Mesendoderm (in vitro differentiated cells): ENCODE data around the gene GET4.

Experiments used
- DNase-seq: peaks from one replicate; pipeline ENCODE4 v3.0.0; 2013
- H2AK5ac ChIP-seq: 2 replicates; pipeline ENCODE4 v1.6.1; 2013; ENCODE audit warnings: low read length, inconsistent platforms
- H2BK120ac ChIP-seq: 2 replicates; pipeline ENCODE4 v1.6.1; 2013; ENCODE audit warnings: low read depth, mild to moderate bottlenecking, low read length, moderate library complexity, mixed read lengths
- H2BK15ac ChIP-seq: replicated peaks from 2 replicates; pipeline ENCODE4 v1.6.1; 2013; ENCODE audit warnings: low read depth, mild to moderate bottlenecking, moderate library complexity
- H2BK5ac ChIP-seq: 2 replicates; pipeline ENCODE4 v1.6.1; 2013; ENCODE audit warnings: low read length, inconsistent platforms
- H3K18ac ChIP-seq: 2 replicates; pipeline ENCODE4 v1.6.1; 2013; ENCODE audit warnings: mild to moderate bottlenecking, low read length, mixed read lengths
- H3K23ac ChIP-seq: one replicate; pipeline ENCODE4 v1.6.1; 2013; ENCODE audit warnings: low read length
- H3K27ac ChIP-seq: 2 replicates; pipeline ENCODE4 v1.5.1; 2013; ENCODE audit warnings: low read depth, mild to moderate bottlenecking, inconsistent platforms, low read length, moderate library complexity
- H3K27me3 ChIP-seq: 2 replicates; pipeline ENCODE4 v1.6.1; 2013; ENCODE audit warnings: low read length, control low read depth, mild to moderate bottlenecking, inconsistent platforms; ENCODE audit not compliant: insufficient read depth, poor library complexity
- H3K36me3 ChIP-seq: 2 replicates; pipeline ENCODE4 v1.6.1; 2013; ENCODE audit warnings: low read length, inconsistent platforms; ENCODE audit not compliant: control insufficient read depth, insufficient read depth
- H3K4ac ChIP-seq: one replicate; pipeline ENCODE4 v1.6.1; 2013; ENCODE audit warnings: low read depth, mild to moderate bottlenecking, low read length, moderate library complexity
- H3K4me1 ChIP-seq: 2 replicates; pipeline ENCODE4 v1.6.1; 2013; ENCODE audit warnings: low read depth, low read length, inconsistent platforms; ENCODE audit not compliant: control insufficient read depth
- H3K4me2 ChIP-seq: 2 replicates; pipeline ENCODE4 v1.6.1; 2013; ENCODE audit warnings: low read length
- H3K4me3 ChIP-seq: 2 replicates; pipeline ENCODE4 v1.5.1; 2013; ENCODE audit warnings: mild to moderate bottlenecking, low read length
- H3K56ac ChIP-seq: one replicate; pipeline ENCODE4 v1.6.1; 2013; ENCODE audit warnings: low read length
- H3K79me1 ChIP-seq: 2 replicates; pipeline ENCODE4 v1.6.1; 2013; ENCODE audit warnings: low read length, inconsistent platforms
- H3K79me2 ChIP-seq: 2 replicates; pipeline ENCODE4 v1.6.1; 2013; ENCODE audit warnings: mild to moderate bottlenecking, low read length; ENCODE audit not compliant: control insufficient read depth, insufficient read depth
- H3K9ac ChIP-seq: 2 replicates; pipeline ENCODE4 v1.6.1; 2013; ENCODE audit warnings: low read length, inconsistent platforms
- H4K5ac ChIP-seq: one replicate; pipeline ENCODE4 v1.6.1; 2013; ENCODE audit warnings: low read length
- H4K8ac ChIP-seq: one replicate; pipeline ENCODE4 v1.6.1; 2013; ENCODE audit warnings: low read depth, mild to moderate bottlenecking, control low read depth, low read length, moderate library complexity
- WGBS: extraction: QIAGEN DNeasy Blood & Tissue Kit; methylation state at CpG from one replicate; pipeline ENCODE4 v1.1.7; 2013; ENCODE audit warnings: low lambda C conversion rate, missing lambda C conversion rate; ENCODE audit not compliant: insufficient coverage; ENCODE audit errors: extremely low coverage; 5-methylcytosine and 5-hydroxymethylcytosine counted together

Gene GET4

GRCh38 chr7:927031-927671 lies 50.8 kb downstream of the GET4 start:
- no peak overlapping the region for H3K27ac ChIP-seq

GRCh38 chr7:929311-929711 lies 53.0 kb downstream of the GET4 start:
- no peak overlapping the region for H3K4me3 ChIP-seq
- no peak overlapping the region for H2BK120ac ChIP-seq
- H3K23ac ChIP-seq = no peak overlapping the region
- H3K18ac ChIP-seq = no peak overlapping the region
- no peaks in the 10 kb centered on the region for H3K79me2 ChIP-seq
- no peak overlapping the region for H4K5ac ChIP-seq
- H3K4me2 ChIP-seq = no peak overlapping the region
- no peaks in the 10 kb centered on the region for H3K4me1 ChIP-seq
- H2BK15ac ChIP-seq = no peak overlapping the region
- DNase-seq = no peak
- H2BK5ac ChIP-seq = no peak overlapping the region
- no peak overlapping the region for H3K9ac ChIP-seq
- WGBS = no CpG with 5 or more reads among the region's 14 CpGs
- H3K36me3 ChIP-seq = no peaks in the 10 kb centered on the region
- no peak overlapping the region for H3K27ac ChIP-seq
- no peaks in the 10 kb centered on the region for H3K27me3 ChIP-seq
- no peak overlapping the region for H4K8ac ChIP-seq
- no peaks in the 10 kb centered on the region for H3K79me1 ChIP-seq
- no peak overlapping the region for H2AK5ac ChIP-seq
- no peak overlapping the region for H3K4ac ChIP-seq
- H3K56ac ChIP-seq = no peak overlapping the region

More at GRCh38 chr7:927031-927671, 50.8 kb downstream of the GET4 start:
- no peak overlapping the region for H4K5ac ChIP-seq
- no peaks in the 10 kb centered on the region for H3K79me1 ChIP-seq
- H3K4me2 ChIP-seq = no peak overlapping the region
- H2BK5ac ChIP-seq = no peak overlapping the region
- H2BK15ac ChIP-seq = no peak overlapping the region
- H3K4me1 ChIP-seq = no peaks in the 10 kb centered on the region
- no peak overlapping the region for H2BK120ac ChIP-seq
- no peaks in the 10 kb centered on the region for H3K79me2 ChIP-seq
- no peaks in the 10 kb centered on the region for H3K27me3 ChIP-seq
- H3K23ac ChIP-seq = no peak overlapping the region
- H3K4me3 ChIP-seq = no peak overlapping the region
- H3K56ac ChIP-seq = no peak overlapping the region
- peak; percentile 53 for DNase-seq
- H3K36me3 ChIP-seq = no peaks in the 10 kb centered on the region
- H3K9ac ChIP-seq = no peak overlapping the region
- no peak overlapping the region for H2AK5ac ChIP-seq
- H3K4ac ChIP-seq = no peak overlapping the region
- no CpG with 5 or more reads among the region's 21 CpGs for WGBS
- no peak overlapping the region for H4K8ac ChIP-seq
- no peak overlapping the region for H3K18ac ChIP-seq

GRCh38 chr7:930975-931758 lies 54.8 kb downstream of the GET4 start:
- Histone ChIP-seq H3K23ac (no peak overlapping the region), H2AK5ac (no peak overlapping the region), H3K27ac (no peak overlapping the region), H3K56ac (no peak overlapping the region), H3K79me1 (no peaks in the 10 kb centered on the region), H3K4me2 (no peak overlapping the region), H3K27me3 (no peaks in the 10 kb centered on the region), H3K4me1 (no peaks in the 10 kb centered on the region), H3K4me3 (no peak overlapping the region), H4K8ac (no peak overlapping the region), H3K18ac (no peak overlapping the region), H3K4ac (no peak overlapping the region), H4K5ac (no peak overlapping the region), H2BK5ac (no peak overlapping the region), H3K79me2 (no peaks in the 10 kb centered on the region), H2BK15ac (no peak overlapping the region), H3K9ac (no peak overlapping the region), H3K36me3 (no peaks in the 10 kb centered on the region), H2BK120ac (no peak overlapping the region)
- no CpG with 5 or more reads among the region's 29 CpGs for WGBS
- no peak for DNase-seq

- H3K79me1 ChIP-seq = no peaks in the 10 kb centered on the region
- no peaks in the 10 kb centered on the region for H3K36me3 ChIP-seq
- no peak overlapping the region for H3K56ac ChIP-seq
- H3K23ac ChIP-seq = no peak overlapping the region
- DNase-seq = no peak
- no peaks in the 10 kb centered on the region for H3K27me3 ChIP-seq
- H2BK5ac ChIP-seq = no peak overlapping the region
- no peak overlapping the region for H2BK120ac ChIP-seq
- H3K18ac ChIP-seq = no peak overlapping the region
- no peaks in the 10 kb centered on the region for H3K79me2 ChIP-seq
- no peaks in the 10 kb centered on the region for H3K4me1 ChIP-seq
- H4K8ac ChIP-seq = no peak overlapping the region
- no peak overlapping the region for H3K27ac ChIP-seq
- no peak overlapping the region for H3K9ac ChIP-seq
- no peak overlapping the region for H4K5ac ChIP-seq
- no peak overlapping the region for H2AK5ac ChIP-seq
- WGBS = no CpG with 5 or more reads among the region's 21 CpGs
- no peak overlapping the region for H3K4me2 ChIP-seq
- H3K4ac ChIP-seq = no peak overlapping the region
- no peak overlapping the region for H3K4me3 ChIP-seq
- H2BK15ac ChIP-seq = no peak overlapping the region
Measured at GRCh38 chr7:931871-932650, 55.7 kb downstream of the GET4 start.

GRCh38 chr7:932651-932975 lies 56.3 kb downstream of the GET4 start:
- Histone ChIP-seq H3K23ac (no peak overlapping the region), H3K4ac (no peak overlapping the region), H4K5ac (no peak overlapping the region), H3K79me2 (no peaks in the 10 kb centered on the region), H2AK5ac (no peak overlapping the region), H2BK5ac (no peak overlapping the region), H3K4me3 (no peak overlapping the region), H3K18ac (no peak overlapping the region), H3K4me2 (no peak overlapping the region), H2BK120ac (no peak overlapping the region), H3K9ac (no peak overlapping the region), H3K79me1 (no peaks in the 10 kb centered on the region), H3K56ac (no peak overlapping the region), H3K27ac (no peak overlapping the region), H3K36me3 (no peaks in the 10 kb centered on the region), H3K4me1 (no peaks in the 10 kb centered on the region), H2BK15ac (no peak overlapping the region), H4K8ac (no peak overlapping the region), H3K27me3 (no peaks in the 10 kb centered on the region)
- WGBS = no CpG with 5 or more reads among the region's 11 CpGs
- no peak for DNase-seq
